GM12873 (cell line): ENCODE results near the gene CCR9.

Experiments
- CTCF ChIP-seq: IDR thresholded peaks from 2 replicates; pipeline ENCODE4 v1.5.1; 2012; ENCODE audit warnings: low read depth, mild to moderate bottlenecking, moderate library complexity, low read length, control low read depth; ENCODE audit not compliant: insufficient read depth; ENCODE audit errors: missing control alignments

Gene CCR9

GRCh38 chr3:45885979-45886705 lies at the start of gene CCR9:
Gene CCR9, plus strand, starts transcription at chr3:45886543. Its CDS starts 8,391 bp downstream, at chr3:45894934.
- no peak for TF ChIP-seq CTCF

- no peak for TF ChIP-seq CTCF
Measured at GRCh38 chr3:45838466-45838865, 47.9 kb upstream of the CCR9 start.

- no peak for TF ChIP-seq CTCF
Measured at GRCh38 chr3:45841420-45841756, 45.0 kb upstream of the CCR9 start.

- TF ChIP-seq CTCF, result no peak
Measured at GRCh38 chr3:45841757-45842491, 44.4 kb upstream of the CCR9 start, which contains the start of gene LZTFL1. Gene LZTFL1, minus strand, starts transcription at chr3:45842119. Its CDS starts 128 bp downstream, at chr3:45841991.

- no peak for TF ChIP-seq CTCF
Measured at GRCh38 chr3:45842851-45843625, 43.3 kb upstream of the CCR9 start.

GRCh38 chr3:45844616-45845015 lies 41.7 kb upstream of the CCR9 start:
- TF ChIP-seq CTCF, result no peak

GRCh38 chr3:45848392-45848791 lies 38.0 kb upstream of the CCR9 start:
- no peak for TF ChIP-seq CTCF
